GM21528 (cell line): ENCODE data around the gene COL27A1.
"Not testable (repeated sequence)": the region's sequence is repeated elsewhere in the genome, so short reads cannot be mapped to it uniquely, and the experiment has no call there.

ENCODE experiments used
- ATAC-seq: cut with Tn5 transposase; IDR thresholded peaks from one replicate; pipeline ENCODE4 v1.9.1; 2021; ENCODE audit warnings: mild to moderate bottlenecking, moderate library complexity; ENCODE audit not compliant: unreplicated experiment, low FRiP score

COL27A1 gene

DNA sequence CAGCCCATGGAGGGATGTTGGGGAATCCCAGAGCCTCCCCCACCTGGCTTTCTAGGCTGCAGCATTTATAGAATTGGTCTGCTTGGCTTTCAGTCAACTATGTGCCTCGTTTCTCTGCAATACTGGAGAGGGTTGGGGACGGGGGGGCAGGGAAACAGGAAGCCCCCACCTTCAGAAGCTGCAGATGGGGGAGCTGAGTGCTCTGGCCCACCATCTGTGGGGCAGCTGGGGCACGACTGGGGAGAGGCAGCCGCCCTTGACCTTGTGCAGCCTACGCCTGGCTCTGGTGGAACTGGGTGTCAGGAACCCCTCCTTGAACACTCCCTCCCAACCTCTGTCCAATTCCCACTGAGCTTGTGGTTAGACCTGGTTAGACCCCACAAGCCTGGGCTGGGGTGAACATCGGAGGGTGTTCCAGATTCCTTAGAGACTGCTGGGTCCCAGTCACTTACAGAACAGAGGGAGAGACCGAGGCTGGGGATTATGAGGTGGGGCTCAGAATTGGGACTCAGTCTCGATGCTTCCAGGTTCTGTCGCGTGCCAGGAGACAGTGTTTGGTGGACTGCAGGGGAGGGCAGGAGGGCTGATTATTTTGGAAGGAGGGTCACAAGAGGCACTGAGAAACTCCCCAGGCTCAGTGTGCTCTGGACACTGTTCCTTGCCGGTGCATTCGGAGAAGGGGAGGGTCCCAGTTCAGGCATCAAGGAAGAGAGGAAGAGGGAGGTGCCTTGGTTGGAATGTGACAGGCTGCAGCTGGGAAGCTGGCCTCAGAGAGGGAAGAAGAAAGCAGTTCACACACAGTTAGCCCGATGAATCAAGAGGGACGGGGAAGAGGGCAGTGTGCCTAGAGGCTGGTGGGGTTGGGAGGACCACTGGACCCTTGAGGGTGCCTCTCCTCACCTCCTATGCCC is 25.6 kb downstream of the COL27A1 start:
- no peak for ATAC-seq

DNA sequence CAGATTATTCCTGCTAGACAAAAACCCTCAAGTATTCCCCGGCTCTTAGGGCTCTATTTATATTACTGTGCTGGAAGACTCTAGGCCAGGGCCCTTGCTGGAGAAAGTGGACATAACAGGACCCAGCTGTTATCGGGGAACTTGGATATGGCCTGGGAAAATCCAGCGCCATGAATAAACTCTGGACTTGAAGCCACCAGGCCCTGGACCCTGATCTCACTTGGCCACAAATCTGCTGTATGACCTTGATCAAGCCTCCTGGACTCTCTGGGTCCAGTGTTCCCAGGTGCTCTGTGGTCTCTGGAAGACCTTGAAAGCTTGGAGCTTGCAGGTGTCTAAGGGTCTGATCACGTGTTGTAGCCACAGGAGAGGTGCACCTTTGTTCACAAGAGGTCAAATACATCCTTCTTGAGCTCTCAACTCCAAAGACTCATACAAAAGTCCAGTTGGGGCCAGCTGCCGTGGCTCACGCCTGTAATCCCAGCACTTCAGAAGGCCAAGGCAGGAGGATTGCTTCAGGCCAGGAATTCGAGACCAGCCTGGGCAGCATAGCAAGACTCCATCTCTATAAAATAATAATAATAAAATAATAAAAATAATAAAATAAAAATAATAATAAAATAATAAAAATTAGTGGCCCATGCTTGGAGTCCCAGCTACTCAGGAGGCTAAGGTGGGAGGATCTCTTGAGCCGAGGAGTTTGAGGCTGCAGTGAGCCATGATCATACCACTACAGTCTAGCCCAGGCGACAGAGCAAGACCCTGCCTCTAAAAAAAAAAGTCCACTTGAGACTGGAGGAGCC is 26.5 kb downstream of the COL27A1 start:
- no peak for ATAC-seq

DNA sequence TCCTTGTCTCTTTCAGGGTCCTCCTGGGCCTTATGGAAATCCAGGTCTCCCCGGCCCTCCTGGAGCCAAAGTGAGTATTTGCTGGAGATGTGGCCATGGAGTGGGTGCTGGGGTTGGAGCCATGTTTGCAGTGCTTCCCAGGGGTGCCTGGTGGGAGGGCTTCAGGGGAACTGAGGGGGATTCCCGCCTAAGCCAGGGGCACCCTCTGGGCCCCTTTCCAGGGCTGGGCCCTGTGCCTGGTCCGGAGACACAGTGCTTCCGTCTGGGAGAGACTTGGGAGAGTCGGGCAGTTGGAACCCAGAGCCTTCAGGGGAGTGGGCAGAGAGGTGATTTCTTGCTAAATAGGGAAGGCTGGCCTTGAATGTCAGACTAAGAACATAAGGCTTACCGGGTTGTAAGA is 27.7 kb downstream of the COL27A1 start:
- no peak for ATAC-seq

DNA sequence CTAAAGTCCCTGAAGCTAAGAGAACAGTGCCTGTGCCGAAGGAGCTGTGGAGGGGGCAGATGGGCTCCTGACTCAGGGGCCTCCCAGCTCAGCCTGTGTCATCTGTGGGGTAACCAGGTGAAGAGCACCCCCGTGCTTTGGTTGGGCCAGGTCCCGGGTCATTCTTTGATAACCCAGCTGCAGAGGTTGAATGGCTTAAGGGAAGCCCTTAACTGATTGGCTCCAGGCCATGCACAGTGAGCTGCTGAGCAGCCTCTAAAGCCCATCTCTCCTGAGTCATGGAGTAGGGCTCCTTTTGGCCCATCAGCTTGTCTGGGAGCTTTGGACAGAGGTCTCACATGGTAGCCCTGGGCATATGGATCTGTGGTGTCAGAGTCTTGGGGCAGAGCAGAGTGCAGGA is 28.7 kb downstream of the COL27A1 start:
- no peak for ATAC-seq

DNA sequence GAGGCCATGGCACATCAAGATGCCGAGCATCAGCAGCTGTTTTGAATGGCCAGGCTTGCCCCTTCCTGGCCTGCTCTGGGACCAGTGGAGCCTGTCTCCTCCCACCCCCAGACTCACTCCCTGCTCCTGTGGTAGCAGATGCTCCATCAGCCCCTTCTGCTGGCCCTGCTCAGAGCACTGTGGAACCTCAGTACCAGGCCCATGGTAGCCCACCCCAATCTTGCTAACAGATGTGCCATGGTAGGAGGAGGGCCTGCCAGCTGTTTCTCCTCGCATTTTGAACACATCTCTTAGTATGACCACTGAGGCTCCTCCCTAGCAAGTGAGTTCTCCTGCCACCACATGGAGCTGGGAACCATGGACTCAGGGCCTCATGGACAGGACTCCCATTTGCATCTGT is 29.5 kb downstream of the COL27A1 start:
- ATAC-seq, result no peak

DNA sequence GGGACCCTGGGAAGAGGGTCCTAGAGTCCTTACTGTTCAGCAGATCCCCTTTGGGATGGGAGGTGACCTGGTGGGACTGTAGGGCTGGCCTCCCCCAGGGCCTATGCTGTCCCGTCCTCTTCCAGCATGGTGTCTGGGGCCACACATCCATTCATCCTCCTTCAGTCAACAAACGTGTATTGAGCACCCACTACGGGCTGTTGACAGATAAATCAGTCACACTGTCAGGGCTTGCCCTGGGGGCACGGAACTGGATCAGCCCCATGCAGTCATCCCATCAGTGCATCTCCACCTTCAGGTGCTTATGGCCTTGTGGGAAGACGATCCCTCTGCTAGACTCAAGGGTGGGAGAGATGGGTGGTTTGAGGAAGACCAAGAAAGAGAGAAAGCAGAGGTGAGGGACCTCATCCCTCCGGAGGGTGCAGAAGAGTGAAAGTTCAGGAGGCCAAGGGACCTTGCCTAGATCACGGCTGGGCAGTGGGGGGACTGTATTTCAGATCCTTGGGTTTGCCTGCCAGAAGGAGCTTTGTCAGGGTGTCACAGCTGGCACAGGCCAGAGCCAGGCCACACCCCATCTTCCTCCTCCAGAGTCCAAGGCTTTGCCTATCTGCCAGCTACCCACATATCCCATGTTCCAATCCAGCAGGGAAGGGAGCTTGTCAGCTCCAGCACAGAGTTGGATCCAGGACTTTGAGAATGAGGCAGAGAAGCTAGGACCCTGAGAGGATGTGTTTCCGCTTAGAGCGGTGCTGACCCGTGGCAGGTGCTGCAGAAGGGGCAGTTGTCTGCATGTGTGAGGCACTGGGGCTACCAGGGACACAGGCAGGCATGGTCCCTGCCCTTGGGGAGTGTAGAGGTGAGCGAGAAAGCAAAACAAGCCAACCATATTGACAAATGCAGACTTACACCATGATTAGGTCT is 30.5 kb downstream of the COL27A1 start:
- ATAC-seq, result no peak

DNA sequence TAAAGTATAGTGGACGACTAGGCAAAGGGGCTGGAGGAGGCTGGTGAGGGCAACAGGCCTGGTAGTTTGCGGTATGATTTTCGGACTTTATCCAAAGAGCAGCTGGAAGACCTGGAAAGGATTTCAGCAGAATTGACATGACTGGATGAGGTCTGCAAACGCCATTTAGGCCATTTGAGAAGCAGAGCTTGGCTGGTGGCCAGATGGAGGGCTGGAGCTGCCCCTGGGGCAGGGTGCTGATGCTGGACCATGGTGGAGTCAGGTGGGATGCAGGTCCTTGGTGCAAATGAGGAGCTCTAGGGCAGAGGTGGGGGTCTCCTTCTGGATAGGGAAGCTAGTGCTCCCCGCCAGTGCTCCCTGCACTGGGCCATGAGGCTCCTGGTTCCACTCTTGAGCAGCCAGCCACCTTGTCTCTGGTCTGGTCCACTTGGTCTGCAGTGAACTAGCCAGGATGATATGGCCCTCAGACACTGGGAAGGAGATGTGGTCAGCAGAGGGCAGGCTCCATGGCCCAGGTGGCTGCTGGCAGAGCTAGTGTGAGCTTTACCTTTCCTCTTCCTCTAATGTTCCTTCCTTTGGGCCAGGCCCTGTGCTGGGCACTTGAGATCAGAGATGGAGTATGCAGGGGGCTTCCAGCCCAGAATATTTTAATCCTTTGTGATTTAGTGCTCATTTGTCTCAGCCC is 31.4 kb downstream of the COL27A1 start:
- ATAC-seq, result no peak

DNA sequence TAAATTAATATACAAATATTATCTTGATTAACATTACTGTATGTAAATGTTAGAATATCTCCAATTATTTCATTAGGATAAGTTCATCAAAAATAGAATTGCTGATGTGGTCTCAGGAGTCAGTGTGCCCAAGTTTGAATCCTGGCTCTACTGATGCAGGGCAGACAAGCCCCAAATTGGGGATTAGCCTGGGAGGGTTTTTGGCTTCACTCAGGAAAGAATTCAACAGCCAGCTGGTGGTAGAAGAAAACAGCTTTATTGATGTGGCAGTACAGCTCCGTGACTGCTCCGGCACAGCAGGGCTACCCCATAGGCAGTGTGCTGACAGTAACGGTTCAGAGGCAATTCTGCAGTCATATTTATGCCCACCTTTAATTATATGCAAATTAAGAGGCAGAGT is 32.5 kb downstream of the COL27A1 start:
- no peak for ATAC-seq

DNA sequence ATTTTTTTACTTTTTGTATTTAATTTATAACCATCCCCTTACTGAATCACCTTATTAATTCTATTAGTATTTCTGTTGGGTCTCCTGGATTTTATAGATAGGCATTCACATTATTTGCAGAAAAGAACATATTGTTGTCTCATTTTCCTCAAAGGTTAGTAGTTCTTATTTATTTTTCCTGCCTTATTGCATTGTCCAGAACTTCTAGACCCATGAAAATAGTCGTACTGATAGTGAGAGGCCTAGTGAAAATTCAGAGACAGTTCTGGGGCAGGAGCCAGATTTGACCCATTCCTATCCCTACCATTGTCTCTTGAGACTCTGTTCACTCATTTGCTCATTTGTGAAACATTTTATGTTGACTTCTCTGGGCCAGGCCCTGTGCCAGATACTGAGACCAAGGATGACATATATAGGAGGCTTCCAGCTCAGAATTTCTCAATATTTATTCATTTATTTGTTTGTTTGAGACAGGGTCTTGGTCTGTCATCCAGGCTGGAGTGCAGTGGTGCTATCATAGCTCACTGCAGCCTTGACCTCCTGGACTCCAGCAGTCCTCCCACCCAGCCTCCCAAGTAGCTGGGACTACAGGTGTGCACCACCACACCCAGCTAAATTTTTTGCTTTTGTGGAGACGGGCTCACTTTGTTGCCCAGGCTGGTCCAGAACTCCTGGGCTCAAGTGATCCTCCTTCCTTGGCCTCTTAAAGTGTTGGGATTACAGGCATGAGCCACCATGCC is 34.7 kb downstream of the COL27A1 start:
- no peak for ATAC-seq

DNA sequence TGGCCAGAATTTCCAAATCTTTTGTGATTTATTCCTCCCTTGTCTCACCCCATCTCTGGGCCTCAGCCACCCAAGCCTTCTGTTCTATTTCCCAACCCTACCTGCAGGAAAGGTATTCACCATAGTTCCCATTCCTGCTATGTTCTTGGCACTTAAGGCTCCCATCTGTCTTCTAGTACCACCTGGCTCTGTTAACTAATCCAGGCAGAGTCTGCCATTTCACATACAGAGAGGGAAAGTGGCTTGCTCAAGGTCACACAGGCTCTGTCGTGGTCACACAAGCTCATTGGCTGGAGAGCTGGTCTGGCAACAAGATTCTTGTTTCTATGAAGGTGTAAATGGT is 35.2 kb downstream of the COL27A1 start:
- no peak for ATAC-seq

DNA sequence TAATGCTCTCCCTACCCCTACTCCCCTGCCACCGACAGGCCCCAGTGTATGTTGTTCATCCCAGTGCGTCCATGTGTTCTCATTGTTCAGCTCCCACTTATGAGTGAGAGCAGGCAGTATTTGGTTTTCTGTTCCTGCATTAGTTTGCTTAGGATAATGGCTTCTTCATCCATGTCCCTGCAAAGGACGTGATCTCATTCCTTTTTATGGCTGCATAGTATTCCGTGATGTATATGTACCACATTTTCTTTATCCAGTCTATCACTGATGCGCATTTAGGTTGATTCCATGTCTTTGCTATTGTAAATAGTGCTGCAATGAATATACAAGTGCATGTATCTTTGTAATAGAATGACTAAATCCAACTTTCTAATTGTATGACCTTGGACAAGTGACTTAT is 36.1 kb downstream of the COL27A1 start:
- not testable (repeated sequence) for ATAC-seq

DNA sequence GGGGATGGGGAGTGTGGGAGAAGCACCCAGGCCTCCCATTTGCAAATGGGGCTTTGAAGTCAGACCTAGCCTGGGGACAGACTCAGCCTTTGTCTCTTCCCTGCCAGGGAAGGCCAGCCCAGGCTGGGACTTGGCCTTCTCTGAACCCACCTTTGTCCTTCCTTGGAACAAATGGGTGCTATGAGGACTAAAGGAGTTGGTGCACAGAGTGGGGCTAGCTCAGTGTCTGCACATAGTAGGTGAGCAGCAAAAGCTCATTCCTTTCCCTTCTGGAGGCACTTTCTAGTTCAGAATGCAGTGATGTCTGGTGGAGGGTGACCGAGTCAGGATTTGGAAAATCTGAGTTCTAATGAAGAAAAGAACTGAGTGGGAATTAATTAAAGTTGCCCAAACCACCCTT is 37.2 kb downstream of the COL27A1 start:
- ATAC-seq, result no peak

DNA sequence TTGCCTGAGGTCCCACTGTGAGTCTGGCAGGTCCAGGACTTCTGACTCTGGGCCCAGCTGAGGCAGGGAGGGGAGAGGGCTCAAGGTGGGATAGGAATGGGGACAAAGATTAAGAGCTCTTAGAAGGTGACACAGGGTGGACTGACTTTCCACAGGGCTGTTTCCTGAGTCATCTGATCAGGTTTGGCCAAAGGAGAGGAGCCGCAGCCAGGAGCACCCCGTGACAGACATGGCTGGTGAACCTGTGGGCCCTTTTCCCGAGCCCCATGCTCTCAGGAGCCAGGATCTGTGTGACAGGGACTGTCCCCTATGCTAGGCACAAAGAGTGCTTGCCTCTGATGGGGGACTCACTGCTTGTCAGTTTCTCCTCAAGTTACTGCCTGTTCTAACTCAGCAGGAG is 37.8 kb downstream of the COL27A1 start:
- ATAC-seq, result no peak

DNA sequence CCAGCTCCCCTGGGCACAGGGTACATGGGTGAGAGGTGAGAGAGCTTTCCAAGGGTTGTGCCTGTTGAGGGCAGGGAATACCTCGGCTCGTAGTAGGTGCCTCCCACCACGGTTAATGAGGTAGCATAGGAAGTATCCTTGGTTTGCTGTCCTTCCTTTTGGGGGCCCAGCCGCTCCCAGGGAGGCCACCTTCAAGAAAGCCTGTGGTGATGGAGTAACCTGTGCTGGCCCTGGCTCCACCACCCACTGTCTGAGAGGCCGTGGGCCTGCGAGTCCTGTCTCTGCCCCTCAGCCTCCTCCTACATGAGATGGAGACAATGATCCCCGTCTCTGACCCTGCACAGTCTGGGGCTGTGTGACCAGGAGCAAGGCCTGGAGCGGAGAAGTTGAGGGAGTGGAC is 40.8 kb downstream of the COL27A1 start:
- ATAC-seq, result no peak

DNA sequence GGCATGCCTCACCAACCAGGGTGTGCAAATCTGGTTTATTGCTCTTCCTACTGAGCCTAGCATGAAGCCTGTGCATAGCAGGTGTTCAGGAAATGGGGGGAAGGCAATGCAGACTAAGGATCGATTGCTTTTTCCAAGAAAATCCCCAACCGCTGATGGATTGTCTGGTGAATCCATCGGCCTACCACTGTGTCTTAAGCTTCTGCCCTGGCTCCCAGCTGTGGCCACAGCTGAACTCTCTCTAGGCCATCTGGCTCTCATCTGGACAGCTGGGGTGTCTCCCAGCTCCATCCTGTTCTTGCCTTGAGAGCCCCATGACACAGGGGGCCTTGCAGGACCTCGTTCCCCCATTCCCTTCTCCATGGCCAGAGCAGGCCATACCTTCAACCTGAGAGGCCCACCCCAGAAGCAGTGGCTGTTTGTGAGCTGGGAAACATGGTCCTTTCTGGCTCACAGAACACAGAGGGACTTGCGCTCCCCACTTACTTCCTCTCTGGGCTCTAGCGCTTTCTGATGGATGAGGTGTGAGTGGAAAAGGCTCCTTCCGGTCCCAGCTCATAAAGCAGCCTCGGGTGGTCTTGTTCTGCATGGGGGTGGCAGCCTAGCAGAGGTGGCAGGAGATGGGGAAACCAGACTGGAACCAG is 41.8 kb downstream of the COL27A1 start:
- ATAC-seq, result no peak

DNA sequence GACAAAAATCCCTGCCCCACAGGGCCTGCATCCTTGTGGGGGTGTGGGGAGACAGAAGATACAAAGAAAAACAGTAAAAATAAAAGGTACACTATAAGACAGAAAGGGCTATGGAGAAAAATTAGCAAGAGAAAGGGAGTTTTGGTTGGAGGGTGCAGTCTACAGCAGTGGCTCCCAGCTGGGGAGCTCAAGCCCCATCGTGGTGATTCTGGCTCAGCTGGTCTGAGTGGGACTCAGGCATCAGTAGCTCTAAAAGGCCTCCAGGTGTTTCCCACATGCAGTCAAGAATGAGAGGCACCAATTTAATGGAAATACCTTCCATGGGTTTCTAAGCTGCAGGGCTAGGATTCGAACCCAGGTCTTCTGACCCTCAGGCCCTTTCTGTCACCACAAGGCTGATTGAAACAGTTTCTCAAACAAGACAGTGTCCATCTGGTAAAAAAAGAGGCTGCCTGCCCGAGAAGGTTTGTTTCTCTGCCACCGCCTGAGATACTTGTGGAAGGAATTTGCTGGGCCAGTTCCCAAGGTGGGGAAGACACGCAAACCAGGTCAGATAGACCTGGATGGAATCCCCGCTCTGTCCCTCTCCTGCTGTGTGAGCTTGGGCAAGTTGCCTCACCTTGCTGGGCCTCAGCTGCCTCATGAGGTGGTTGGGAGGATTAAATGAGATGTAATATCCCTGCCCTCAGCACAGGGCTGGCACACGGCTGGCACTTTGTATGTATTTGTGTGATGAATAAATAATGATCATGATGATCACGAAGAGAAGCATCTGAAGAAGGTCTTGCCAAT is 43.1 kb downstream of the COL27A1 start:
- ATAC-seq, result no peak

DNA sequence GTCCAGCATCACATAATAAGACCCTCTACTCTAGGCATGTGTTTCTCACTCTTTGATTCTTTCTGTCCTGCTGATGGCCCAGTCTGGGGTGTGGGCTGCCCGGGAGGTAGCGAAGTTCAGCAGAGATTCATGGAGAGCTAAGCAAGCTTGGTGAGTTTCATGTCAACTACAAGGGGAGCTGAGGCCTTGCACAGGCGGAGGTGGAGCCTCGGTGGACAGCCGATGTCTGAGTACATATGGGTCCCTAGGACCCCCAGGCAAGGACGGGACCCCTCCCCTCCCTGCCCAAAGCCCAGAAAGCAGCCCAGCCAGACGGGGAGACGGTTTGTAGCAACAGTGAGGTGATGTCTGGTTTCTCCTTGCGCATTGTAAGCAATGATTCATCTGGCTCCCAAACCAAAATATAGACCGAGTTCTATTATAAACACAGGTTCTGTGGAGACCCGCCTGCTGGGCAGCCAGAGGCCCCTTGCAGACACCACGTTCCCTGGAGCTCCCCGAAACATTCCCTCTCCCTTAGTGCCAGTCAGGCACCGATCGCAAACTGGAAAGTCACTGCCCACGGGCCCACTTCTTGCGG is 45.5 kb downstream of the COL27A1 start:
- ATAC-seq, result no peak

DNA sequence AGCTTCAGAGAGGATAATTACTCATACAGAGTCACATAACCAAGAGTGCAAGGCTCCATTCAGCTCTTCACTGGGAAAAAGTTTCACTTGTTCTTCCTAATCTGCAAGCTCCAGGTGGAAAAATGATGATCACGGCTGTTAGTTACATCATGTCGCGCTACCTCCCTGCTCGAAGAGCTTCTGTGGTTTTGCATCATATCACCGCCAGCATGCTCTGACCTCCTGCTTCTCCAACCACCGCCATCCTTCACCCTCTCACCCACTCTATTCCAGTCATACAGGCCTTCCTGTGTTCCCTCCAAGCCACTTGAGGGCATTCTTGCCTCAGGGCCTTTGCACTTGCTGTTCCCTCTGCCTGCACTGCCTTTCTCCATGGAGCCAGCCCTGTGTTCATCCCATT is 47.1 kb downstream of the COL27A1 start:
- ATAC-seq, result no peak
